GM23338 (cell line): Measurements from ENCODE around the gene MRPL27. TPM values are rescaled to one million over a fixed set of nuclear protein-coding genes. Genes with fewer than 3 reads are reported as not detected.

Source experiments
- ATAC-seq: fragments of 200-7000 bp; cut with Tn5 transposase; 3 replicates; pipeline ENCODE4 v1.9.1; 2020
- DNase-seq: peaks from one replicate; pipeline ENCODE4 v3.0.0-alpha.2; 2015; ENCODE audit warnings: low spot score
- H2AFZ ChIP-seq: fragments of 200-600 bp; sonication (generic); 2 replicates; pipeline ENCODE4 v1.8.0; 2016; ENCODE audit warnings: antibody characterized with exemption, mild to moderate bottlenecking, moderate library complexity
- H3F3A ChIP-seq: fragments of 200-600 bp; sonication (generic); replicated peaks from 2 replicates; pipeline ENCODE4 v1.8.0; 2017; ENCODE audit warnings: antibody characterized with exemption, mixed run types, low read depth
- H3K27ac ChIP-seq: fragments of 200-600 bp; sonication (generic); 2 replicates; pipeline ENCODE4 v1.6.1; 2016; ENCODE audit warnings: low read depth
- H3K27me3 ChIP-seq: fragments of 200-600 bp; sonication (generic); 2 replicates; pipeline ENCODE4 v1.8.0; 2016; ENCODE audit warnings: mild to moderate bottlenecking, mixed run types, moderate library complexity; ENCODE audit not compliant: insufficient read depth
- H3K36me3 ChIP-seq: fragments of 200-600 bp; sonication (generic); 2 replicates; pipeline ENCODE4 v1.8.0; 2016; ENCODE audit warnings: mild to moderate bottlenecking; ENCODE audit not compliant: insufficient read depth
- H3K4me1 ChIP-seq: fragments of 200-600 bp; sonication (generic); 2 replicates; pipeline ENCODE4 v1.8.0; 2016; ENCODE audit warnings: mild to moderate bottlenecking, moderate library complexity; ENCODE audit not compliant: insufficient read depth
- H3K4me2 ChIP-seq: fragments of 200-600 bp; sonication (generic); 2 replicates; pipeline ENCODE4 v1.7.1; 2017; ENCODE audit warnings: mixed run types
- H3K4me3 ChIP-seq: fragments of 200-600 bp; sonication (generic); 2 replicates; pipeline ENCODE4 v1.6.1; 2016; ENCODE audit warnings: mixed run types
- H3K79me2 ChIP-seq: fragments of 200-600 bp; sonication (generic); replicated peaks from 2 replicates; pipeline ENCODE4 v1.8.0; 2017; ENCODE audit warnings: mild to moderate bottlenecking; ENCODE audit not compliant: insufficient read depth
- H3K9me2 ChIP-seq: fragments of 200-600 bp; sonication (generic); 2 replicates; pipeline ENCODE4 v1.8.0; 2017; ENCODE audit not compliant: insufficient read depth
- H4K20me1 ChIP-seq: fragments of 200-600 bp; sonication (generic); replicated peaks from 2 replicates; pipeline ENCODE4 v1.8.0; 2017; ENCODE audit warnings: mild to moderate bottlenecking; ENCODE audit not compliant: insufficient read depth
- H3K27ac Mint-ChIP-seq: 2 replicates; pipeline ENCODE4 v1.8.0; 2020; ENCODE audit warnings: inconsistent platforms, mild to moderate bottlenecking, moderate library complexity, mixed read lengths
- H3K27me3 Mint-ChIP-seq: 3 replicates; pipeline ENCODE4 v1.8.0; 2022; ENCODE audit warnings: low read depth, mild to moderate bottlenecking, moderate library complexity, mixed read lengths, inconsistent platforms; ENCODE audit not compliant: insufficient read depth, poor library complexity
- H3K36me3 Mint-ChIP-seq: 3 replicates; pipeline ENCODE4 v1.8.0; 2021; ENCODE audit warnings: low read depth, mild to moderate bottlenecking, inconsistent platforms, moderate library complexity, mixed read lengths
- H3K4me1 Mint-ChIP-seq: 3 replicates; pipeline ENCODE4 v1.8.0; 2020; ENCODE audit warnings: mild to moderate bottlenecking, inconsistent platforms, mixed read lengths
- H3K4me3 Mint-ChIP-seq: 3 replicates; pipeline ENCODE4 v1.8.0; 2021; ENCODE audit warnings: moderate library complexity, mild to moderate bottlenecking, inconsistent platforms, mixed read lengths
- H3K9me3 Mint-ChIP-seq: 3 replicates; pipeline ENCODE4 v1.8.0; 2020; ENCODE audit warnings: moderate library complexity, mild to moderate bottlenecking, inconsistent platforms, mixed read lengths
- CREB1 ChIP-seq: fragments of 250-450 bp; sonication (Bioruptor Pico); IDR thresholded peaks from 2 replicates; pipeline ENCODE4 v1.5.0; 2020; ENCODE audit warnings: low read depth, mild to moderate bottlenecking, moderate library complexity
- ETS1 ChIP-seq: IDR thresholded peaks from 2 replicates; pipeline ENCODE4 v1.6.1; 2016; ENCODE audit warnings: antibody characterized with exemption
- EZH2 ChIP-seq: fragments of 200-600 bp; sonication (generic); IDR thresholded peaks from one replicate; pipeline ENCODE4 v1.8.0; 2017; ENCODE audit warnings: antibody characterized with exemption, mild to moderate bottlenecking, low read depth; ENCODE audit not compliant: unreplicated experiment
- JUNB ChIP-seq: IDR thresholded peaks from one replicate; pipeline ENCODE4 v1.6.1; 2016; ENCODE audit warnings: antibody characterized with exemption; ENCODE audit not compliant: unreplicated experiment
- NANOG ChIP-seq: IDR thresholded peaks from 2 replicates; pipeline ENCODE4 v1.6.1; 2016; ENCODE audit warnings: antibody characterized with exemption, borderline replicate concordance
- POLR2AphosphoS5 ChIP-seq: IDR thresholded peaks from 2 replicates; pipeline ENCODE4 v1.6.1; 2016; ENCODE audit warnings: antibody characterized with exemption, low read depth
- REST ChIP-seq: IDR thresholded peaks from one replicate; pipeline ENCODE4 v1.6.1; 2018; ENCODE audit warnings: antibody characterized with exemption; ENCODE audit not compliant: unreplicated experiment
- STAT1 ChIP-seq: IDR thresholded peaks from one replicate; pipeline ENCODE4 v1.6.1; 2016; ENCODE audit warnings: antibody characterized with exemption; ENCODE audit not compliant: unreplicated experiment
- ZNF114 ChIP-seq: fragments of 250-450 bp; sonication (Bioruptor Pico); IDR thresholded peaks from 2 replicates; pipeline ENCODE4 v1.5.0; 2020; ENCODE audit warnings: mild to moderate bottlenecking, moderate library complexity
- ZNF331 ChIP-seq: fragments of 250-450 bp; sonication (Bioruptor Pico); IDR thresholded peaks from 2 replicates; pipeline ENCODE4 v1.5.0; 2020; ENCODE audit warnings: low read depth, mild to moderate bottlenecking, moderate library complexity
- polyA plus RNA-seq: library from polyadenylated mRNA; unstranded; fragments of >200 nt; fragmentation: Nextera tagmentation; extraction: Ambion mirVana; gene quantifications from 2 replicates; pipeline ENCODE4 v1.2.1, GENCODE V29; 2016
- total RNA-seq: library from RNA; depleted of rRNA; stranded (reverse); fragments of >200 nt; shearing (Covaris generic); gene quantifications from 2 replicates; pipeline ENCODE4 v1.2.3, GENCODE V29; 2014

MRPL27 gene
- total and polyA plus RNA-seq, 2 experiments from 2014 or later: 74.3 to 227 TPM

DNA sequence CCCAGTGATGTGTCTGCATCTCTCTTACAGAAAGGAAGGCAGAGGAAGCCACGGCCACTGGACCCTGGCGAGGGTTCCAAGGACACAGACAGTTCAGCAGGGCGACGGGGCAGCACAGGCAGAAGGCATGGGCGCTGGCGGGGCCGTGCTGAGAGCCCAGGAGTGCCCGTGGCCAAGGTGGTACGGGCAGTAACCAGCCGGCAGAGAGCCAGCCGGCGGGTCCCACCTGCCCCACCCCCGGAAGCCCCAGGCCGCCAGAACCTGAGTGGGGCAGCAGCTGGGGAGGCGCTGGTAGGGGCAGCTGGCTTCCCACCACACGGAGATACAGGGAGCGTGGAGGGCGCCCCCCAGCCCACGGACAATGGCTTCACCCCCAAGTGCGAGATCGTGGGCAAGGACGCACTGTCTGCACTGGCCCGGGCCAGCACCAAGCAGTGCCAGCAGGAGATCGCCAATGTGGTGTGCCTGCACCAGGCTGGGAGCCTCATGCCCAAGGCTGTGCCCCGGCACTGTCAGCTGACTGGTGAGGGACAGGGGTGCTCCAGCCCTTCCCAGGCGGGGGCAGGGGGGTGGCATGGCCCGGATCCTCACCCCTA lies 19.3 kb downstream of the MRPL27 start:
- peaks cover 13% of the 10 kb centered on the region for H3K27me3 Mint-ChIP-seq

More for the DNA sequence above, 19.3 kb downstream of the MRPL27 start:
- Histone ChIP-seq H3K9me2 (no peaks in the 10 kb centered on the region), H3K4me3 (no peak overlapping the region), H3K27ac (no peak overlapping the region), H4K20me1 (no peaks in the 10 kb centered on the region; the same call in 1 of the 2 replicates), H3K4me2 (no peak overlapping the region), H3K4me1 (no peaks in the 10 kb centered on the region), H3K36me3 (no peaks in the 10 kb centered on the region), H3F3A (no peaks in the 10 kb centered on the region), H2AFZ (no peak overlapping the region), H3K27me3 (no peaks in the 10 kb centered on the region), H3K79me2 (peaks cover 10% of the 10 kb centered on the region; the same call in 1 of the 2 replicates)
- peaks cover 47% of the 10 kb centered on the region for H3K36me3 Mint-ChIP-seq
- H3K9me3 Mint-ChIP-seq: no peaks in the 10 kb centered on the region; the same call in 2 of the 3 replicates
- H3K4me1 Mint-ChIP-seq: peaks cover 4% of the 10 kb centered on the region; the same call in 2 of the 3 replicates
- no peak for DNase-seq
- H3K27ac Mint-ChIP-seq: no peak overlapping the region
- TF ChIP-seq ZNF331 (CRISPR knock-in tag): no peak
- no peak for TF ChIP-seq CREB1 (CRISPR knock-in tag)
- no peak for TF ChIP-seq NANOG
- no peak for TF ChIP-seq ETS1
- TF ChIP-seq JUNB: no peak
- no peak for TF ChIP-seq ZNF114 (CRISPR knock-in tag)
- TF ChIP-seq STAT1: no peak
- TF ChIP-seq POLR2AphosphoS5: no peak
- TF ChIP-seq EZH2: no peak
- no peak for TF ChIP-seq REST
- ATAC-seq: no peak
- no peak overlapping the region for H3K4me3 Mint-ChIP-seq
